Astrocyte (in vitro differentiated cells and primary cell): Measurements from ENCODE around the gene IQCE. TPM values are rescaled to one million over a fixed set of nuclear protein-coding genes. Genes with fewer than 3 reads are reported as not detected.

Source experiments
- DNase-seq: peaks from one replicate; pipeline ENCODE4 v3.0.0-alpha.2; 2010; ENCODE audit warnings: low read depth
- FAIRE-seq: peaks from 2 replicates; lab custom pipeline; 2011; peaks lifted over from hg19 to GRCh38; lab: Jason Lieb, UNC
- H2AFZ ChIP-seq: 2 replicates; pipeline ENCODE4 v1.6.0; 2012; ENCODE audit warnings: low read depth, low read length, inconsistent platforms
- H3K27ac ChIP-seq: 2 replicates; pipeline ENCODE4 v1.5.1; 2011; ENCODE audit warnings: low read depth, low read length, inconsistent platforms
- H3K27me3 ChIP-seq: 2 replicates; pipeline ENCODE4 v1.6.0; 2011; ENCODE audit warnings: low read length, inconsistent platforms; ENCODE audit not compliant: insufficient read depth
- H3K36me3 ChIP-seq: 2 replicates; pipeline ENCODE4 v1.5.1; 2011; ENCODE audit warnings: low read length, inconsistent platforms; ENCODE audit not compliant: insufficient read depth
- H3K4me1 ChIP-seq: 2 replicates; pipeline ENCODE4 v1.5.1; 2011; ENCODE audit warnings: low read length, inconsistent platforms; ENCODE audit not compliant: insufficient read depth
- H3K4me2 ChIP-seq: 2 replicates; pipeline ENCODE4 v1.6.0; 2012; ENCODE audit warnings: low read length, inconsistent platforms
- H3K4me3 ChIP-seq: 2 replicates; pipeline ENCODE4 v1.5.1; 2011; ENCODE audit warnings: low read depth, mild to moderate bottlenecking, low read length, inconsistent platforms; ENCODE audit not compliant: insufficient read depth
- H3K79me2 ChIP-seq: 2 replicates; pipeline ENCODE4 v1.6.0; 2012; ENCODE audit warnings: mild to moderate bottlenecking, low read length, inconsistent platforms; ENCODE audit not compliant: insufficient read depth
- H3K9ac ChIP-seq: 2 replicates; pipeline ENCODE4 v1.6.0; 2012; ENCODE audit warnings: mild to moderate bottlenecking, low read length, inconsistent platforms
- H3K9me3 ChIP-seq: 2 replicates; pipeline ENCODE4 v1.5.1; 2012; ENCODE audit warnings: low read depth, mild to moderate bottlenecking, low read length, inconsistent platforms; ENCODE audit not compliant: insufficient read depth
- H4K20me1 ChIP-seq: 2 replicates; pipeline ENCODE4 v1.6.0; 2012; ENCODE audit warnings: low read length, inconsistent platforms; ENCODE audit not compliant: insufficient read depth
- H3K27ac Mint-ChIP-seq: one replicate; pipeline ENCODE4 v1.8.0; 2021; ENCODE audit warnings: mild to moderate bottlenecking, mixed read lengths; ENCODE audit not compliant: unreplicated experiment
- H3K27me3 Mint-ChIP-seq: one replicate; pipeline ENCODE4 v1.8.0; 2021; ENCODE audit warnings: low read depth, mixed read lengths; ENCODE audit not compliant: unreplicated experiment
- H3K36me3 Mint-ChIP-seq: one replicate; pipeline ENCODE4 v1.8.0; 2021; ENCODE audit warnings: low read depth, mixed read lengths; ENCODE audit not compliant: unreplicated experiment
- H3K4me1 Mint-ChIP-seq: one replicate; pipeline ENCODE4 v1.8.0; 2021; ENCODE audit warnings: low read depth, mixed read lengths; ENCODE audit not compliant: unreplicated experiment
- H3K4me3 Mint-ChIP-seq: one replicate; pipeline ENCODE4 v1.8.0; 2021; ENCODE audit warnings: mild to moderate bottlenecking, moderate library complexity, mixed read lengths; ENCODE audit not compliant: unreplicated experiment
- H3K9me3 Mint-ChIP-seq: one replicate; pipeline ENCODE4 v1.8.0; 2021; ENCODE audit warnings: mild to moderate bottlenecking, mixed read lengths; ENCODE audit not compliant: unreplicated experiment
- CTCF ChIP-seq: IDR thresholded peaks from 2 replicates; pipeline ENCODE4 v1.5.1; 2011; ENCODE audit warnings: low read depth, mild to moderate bottlenecking, inconsistent platforms, low read length, moderate library complexity; ENCODE audit not compliant: insufficient read depth
- EZH2 ChIP-seq: IDR thresholded peaks from 2 replicates; pipeline ENCODE4 v1.6.1; 2012; ENCODE audit warnings: mild to moderate bottlenecking, low read length, inconsistent platforms; ENCODE audit not compliant: insufficient read depth
- total RNA-seq: library from RNA; stranded (reverse); gene quantifications from 2 replicates; pipeline ENCODE4 v1.2.1, GENCODE V29; 2021

The IQCE gene
- total RNA-seq, 1 donor from 2014 or later, result 13.1 TPM

GRCh38 chr7:2540133-2540532 is 18.6 kb upstream of the IQCE start:
- H3K27ac ChIP-seq, result no peak overlapping the region
- H4K20me1 ChIP-seq, result peaks cover 11% of the 10 kb centered on the region
- H3K4me2 ChIP-seq, result no peak overlapping the region
- no peaks in the 10 kb centered on the region for H3K36me3 ChIP-seq
- H3K9ac ChIP-seq, result no peak overlapping the region
- H3K79me2 ChIP-seq, result no peaks in the 10 kb centered on the region
- H2AFZ ChIP-seq, result no peak overlapping the region
- Mint-ChIP-seq H3K27me3 (no peaks in the 10 kb centered on the region), H3K27ac (no peak overlapping the region), H3K9me3 (no peaks in the 10 kb centered on the region), H3K36me3 (peaks cover 5% of the 10 kb centered on the region), H3K4me1 (no peaks in the 10 kb centered on the region), H3K4me3 (no peak overlapping the region)
- no peak for FAIRE-seq
- H3K4me3 ChIP-seq, result no peak overlapping the region
- no peaks in the 10 kb centered on the region for H3K27me3 ChIP-seq
- DNase-seq, result no peak
- TF ChIP-seq CTCF (no peak), EZH2 (no peak)
- H3K4me1 ChIP-seq, result no peaks in the 10 kb centered on the region
- no peaks in the 10 kb centered on the region for H3K9me3 ChIP-seq

GRCh38 chr7:2540641-2541051 is 18.1 kb upstream of the IQCE start:
- Mint-ChIP-seq H3K4me1 (no peaks in the 10 kb centered on the region), H3K36me3 (peaks cover 5% of the 10 kb centered on the region), H3K4me3 (no peak overlapping the region), H3K27me3 (no peaks in the 10 kb centered on the region), H3K27ac (no peak overlapping the region), H3K9me3 (no peaks in the 10 kb centered on the region)
- Histone ChIP-seq H3K27ac (no peak overlapping the region), H3K9ac (no peak overlapping the region), H3K79me2 (no peaks in the 10 kb centered on the region), H4K20me1 (peaks cover 11% of the 10 kb centered on the region), H2AFZ (no peak overlapping the region), H3K4me2 (no peak overlapping the region), H3K36me3 (no peaks in the 10 kb centered on the region), H3K27me3 (no peaks in the 10 kb centered on the region), H3K4me1 (no peaks in the 10 kb centered on the region), H3K4me3 (no peak overlapping the region), H3K9me3 (no peaks in the 10 kb centered on the region)
- FAIRE-seq (no peak), DNase-seq (no peak)
- TF ChIP-seq CTCF, result no peak
- no peak for TF ChIP-seq EZH2

GRCh38 chr7:2541291-2542010 is 17.3 kb upstream of the IQCE start:
- no peak for DNase-seq
- no peak for FAIRE-seq
- no peaks in the 10 kb centered on the region for H3K79me2 ChIP-seq
- Mint-ChIP-seq H3K4me1 (no peaks in the 10 kb centered on the region), H3K27ac (no peak overlapping the region), H3K36me3 (peaks cover 5% of the 10 kb centered on the region), H3K27me3 (no peaks in the 10 kb centered on the region), H3K4me3 (no peak overlapping the region), H3K9me3 (no peaks in the 10 kb centered on the region)
- no peak overlapping the region for H3K27ac ChIP-seq
- no peaks in the 10 kb centered on the region for H3K36me3 ChIP-seq
- H3K9ac ChIP-seq, result no peak overlapping the region
- peaks cover 11% of the 10 kb centered on the region for H4K20me1 ChIP-seq
- TF ChIP-seq CTCF (no peak), EZH2 (no peak)
- H2AFZ ChIP-seq, result no peak overlapping the region
- no peak overlapping the region for H3K4me2 ChIP-seq
- no peaks in the 10 kb centered on the region for H3K4me1 ChIP-seq
- no peaks in the 10 kb centered on the region for H3K27me3 ChIP-seq
- H3K4me3 ChIP-seq, result no peak overlapping the region
- no peaks in the 10 kb centered on the region for H3K9me3 ChIP-seq
